DLD1 (cell line): ENCODE results near the gene TMPRSS6.

Experiments used
- in situ Hi-C: cut with HindIII; loops from 2 replicates; pipeline ENCODE4 v1.10.0; 2017; ENCODE audit warnings: low sequenced_read_pairs

The TMPRSS6 gene

DNA sequence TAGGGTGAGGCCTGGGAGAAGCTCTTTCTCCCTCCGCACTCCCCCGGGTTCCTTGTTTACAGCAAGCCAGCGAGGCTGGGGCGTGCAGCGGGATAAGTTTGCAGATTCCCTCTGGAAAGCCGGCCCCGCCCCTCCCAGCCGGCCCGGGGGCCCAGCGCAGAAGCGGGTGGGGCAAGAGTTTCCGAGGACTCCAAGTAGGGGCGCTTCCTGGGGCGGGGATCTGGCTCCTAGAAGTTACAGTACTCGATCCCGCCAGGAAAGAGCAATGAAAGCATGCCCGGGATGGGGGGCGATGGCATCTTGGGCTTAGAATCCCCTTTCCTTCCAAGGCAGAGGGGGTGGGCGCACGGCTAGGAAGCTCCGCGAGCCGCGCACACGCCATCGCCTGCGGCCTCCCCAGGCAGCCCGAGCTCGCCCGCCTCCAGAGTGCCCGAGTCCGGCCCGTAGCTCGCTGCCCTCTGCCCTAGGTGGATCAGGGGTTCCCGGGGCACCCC, 90.7 kb downstream of the TMPRSS6 start:
- in situ Hi-C loops: no loop called here

DNA sequence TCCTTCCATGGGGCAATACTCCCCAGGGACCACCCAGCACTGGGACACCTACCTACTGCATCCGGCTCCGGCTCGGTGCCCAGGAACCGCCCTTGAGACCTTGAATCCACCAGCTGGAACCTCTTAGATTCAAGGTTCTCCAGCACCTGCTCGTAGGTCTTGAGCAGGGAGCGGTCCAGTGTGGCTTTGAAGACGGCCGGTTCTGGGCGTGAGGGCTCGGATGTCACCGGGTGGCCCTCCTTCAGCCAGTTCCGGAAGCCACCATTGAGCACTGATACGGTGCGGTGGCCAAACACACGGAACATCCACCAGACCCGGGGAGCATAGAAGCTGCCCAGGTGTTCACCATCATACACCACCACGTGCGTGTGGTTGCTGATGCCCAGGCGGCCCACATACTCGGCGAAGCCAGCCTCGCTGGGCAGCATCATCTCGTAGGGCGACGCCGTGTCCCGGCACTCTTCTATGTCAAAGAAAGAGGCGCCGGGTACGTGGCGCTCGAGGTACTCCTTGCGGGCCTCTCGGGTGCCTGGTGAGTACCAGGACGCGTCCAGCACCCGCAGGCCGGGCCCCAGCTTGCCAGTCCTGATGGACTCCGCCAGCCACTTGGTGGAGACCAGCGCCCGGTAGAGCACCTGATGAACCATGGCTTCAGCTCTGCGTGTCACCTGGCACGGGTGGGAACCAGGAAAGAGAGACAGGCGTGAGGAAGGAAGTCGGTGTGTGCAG, 91.3 kb downstream of the TMPRSS6 start:
- in situ Hi-C loops: no loop called here

- in situ Hi-C loops: no loop called here
These were observed 92.2 kb downstream of the TMPRSS6 start for GRCh38 chr22:37017356-37017755.

- in situ Hi-C loops: no loop called here
These were observed 93.2 kb downstream of the TMPRSS6 start for GRCh38 chr22:37016134-37016910.

GRCh38 chr22:37015587-37015878, 94.0 kb downstream of the TMPRSS6 start:
- in situ Hi-C loops: no loop called here
